HL-60 (cell line): ENCODE measurements around the gene ABCA2.

Experiments
- CTCF ChIP-seq: IDR thresholded peaks from one replicate; pipeline ENCODE4 v1.5.1; 2011; ENCODE audit warnings: low read length, control low read depth, inconsistent platforms; ENCODE audit not compliant: insufficient read depth
- GABPA ChIP-seq: IDR thresholded peaks from 2 replicates; pipeline ENCODE4 v1.6.1; 2012; ENCODE audit warnings: low read depth

- TF ChIP-seq GABPA (no peak), CTCF (no peak)
Observed at GRCh38 chr9:137023583-137023991, 4.5 kb downstream of the ABCA2 start.
